ENCODE results near the gene PKIG.

PKIG gene

DNA sequence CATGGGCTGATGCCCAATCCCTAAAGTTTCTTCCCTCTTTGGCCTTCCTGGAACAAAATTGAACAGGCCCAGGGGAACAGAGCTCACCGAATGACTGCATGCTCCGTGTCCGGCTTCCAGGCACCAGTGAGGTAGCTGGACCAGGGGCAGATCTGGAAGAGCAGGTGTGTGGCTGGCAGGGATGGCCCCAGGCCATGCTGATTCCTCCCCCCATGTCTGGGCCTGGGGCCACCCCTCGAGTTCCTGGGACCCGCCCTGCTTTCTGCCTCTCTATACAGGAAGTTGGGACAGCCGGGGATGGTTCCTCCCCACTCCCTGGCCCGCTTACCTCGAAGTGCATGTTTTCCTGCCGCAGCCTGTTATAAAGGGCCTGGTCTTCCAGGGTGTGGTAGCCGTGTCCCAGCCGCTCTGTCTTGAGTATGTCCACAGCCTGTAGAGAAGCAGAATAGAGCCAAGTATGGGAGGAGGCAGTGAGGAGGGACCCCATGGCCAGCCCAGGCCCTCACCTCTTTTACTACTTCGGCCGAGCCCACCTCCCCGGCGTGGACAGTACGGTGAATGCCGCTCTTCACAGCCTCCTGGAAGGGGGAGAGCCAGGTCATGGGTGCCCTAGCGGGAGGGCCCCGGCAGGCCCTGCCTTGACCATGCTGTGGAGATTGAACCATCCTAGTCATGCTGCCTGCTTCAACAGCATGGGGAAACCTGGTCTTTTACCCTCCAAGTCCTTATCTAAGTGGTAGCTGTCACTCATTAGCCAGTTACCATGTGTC, 40.3 kb downstream of the PKIG start:
- TF ChIP-seq GATA1 (IDR thresholded peaks at IDR 0.05; ENCODE audit: low read depth, low read length) (no peak), POLR2A (IDR thresholded peaks at IDR 0.05; ENCODE audit: low read length) (no peak)
- no peak for DNase-seq

DNA sequence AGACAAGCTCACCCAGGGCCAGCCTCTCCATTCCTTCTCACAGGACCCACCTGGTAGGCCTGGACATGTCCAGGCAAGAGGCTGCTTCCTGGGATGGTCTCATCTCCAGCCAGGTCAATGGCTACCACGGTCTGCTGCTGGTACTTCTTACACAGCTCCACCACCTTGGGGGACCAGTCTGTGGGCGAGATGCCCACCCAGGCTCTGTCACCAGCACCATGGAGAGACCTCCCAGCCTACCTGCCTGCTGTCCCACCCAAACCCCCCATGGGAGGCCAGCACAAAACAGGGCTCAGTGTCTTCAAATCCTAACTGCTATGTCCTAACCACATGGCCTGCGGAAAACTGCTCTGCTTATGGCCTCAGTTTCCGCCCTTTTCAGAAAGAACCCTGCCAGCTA, 41.8 kb downstream of the PKIG start:
- TF ChIP-seq GATA1 (IDR thresholded peaks at IDR 0.05; ENCODE audit: low read depth, low read length): no peak
- TF ChIP-seq POLR2A (IDR thresholded peaks at IDR 0.05; ENCODE audit: low read length): no peak
- no peak for DNase-seq

DNA sequence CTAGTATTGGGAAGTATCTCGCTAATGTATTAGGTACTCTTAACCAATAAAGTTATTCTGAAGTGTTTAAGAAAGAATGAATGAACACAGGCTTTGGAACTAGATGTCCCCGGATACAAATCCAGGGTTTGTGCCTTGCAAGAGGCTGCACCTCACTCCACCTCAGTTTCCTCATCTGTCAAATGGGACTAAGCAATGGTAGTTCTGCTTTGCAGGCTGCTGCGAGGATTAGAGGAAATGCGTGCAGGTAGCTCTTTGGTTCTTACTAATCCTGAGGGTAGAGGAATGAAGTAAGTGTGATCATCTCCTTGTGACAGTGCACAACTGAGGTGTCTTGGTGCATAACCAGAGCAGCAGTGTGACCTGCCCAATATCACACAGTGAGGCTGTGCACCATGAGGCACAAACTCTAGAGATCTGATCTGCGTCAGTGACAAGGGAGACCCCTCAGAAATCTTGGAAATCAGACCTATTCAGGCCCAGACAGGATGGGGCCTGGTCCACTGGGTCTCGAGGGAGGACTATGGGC, 42.4 kb downstream of the PKIG start:
- DNase-seq: no peak
- no peak for TF ChIP-seq GATA1 (IDR thresholded peaks at IDR 0.05; ENCODE audit: low read depth, low read length)
- no peak for TF ChIP-seq POLR2A (IDR thresholded peaks at IDR 0.05; ENCODE audit: low read length)

DNA sequence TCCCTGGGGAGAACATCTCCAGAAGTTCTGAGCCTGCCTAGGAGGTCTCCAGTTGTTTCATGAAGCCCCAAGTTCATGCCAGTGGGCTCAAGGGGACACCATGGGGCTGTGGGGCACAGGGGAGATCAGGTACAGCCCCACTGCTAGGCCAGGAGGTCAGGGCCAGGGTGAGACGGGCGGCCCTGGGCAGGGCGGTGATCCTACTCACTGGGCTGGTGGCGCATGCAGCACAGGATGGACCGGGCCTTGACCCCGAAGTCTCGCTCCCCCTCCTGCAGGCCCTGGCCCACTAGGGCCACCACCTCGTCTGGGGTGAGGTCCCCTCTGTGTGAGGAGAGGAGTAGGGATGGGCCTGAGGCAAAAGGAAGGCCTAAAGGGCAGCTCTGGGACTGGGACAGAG, 43.0 kb downstream of the PKIG start:
- TF ChIP-seq POLR2A (IDR thresholded peaks at IDR 0.05; ENCODE audit: low read length) (no peak), GATA1 (IDR thresholded peaks at IDR 0.05; ENCODE audit: low read depth, low read length) (no peak)

DNA sequence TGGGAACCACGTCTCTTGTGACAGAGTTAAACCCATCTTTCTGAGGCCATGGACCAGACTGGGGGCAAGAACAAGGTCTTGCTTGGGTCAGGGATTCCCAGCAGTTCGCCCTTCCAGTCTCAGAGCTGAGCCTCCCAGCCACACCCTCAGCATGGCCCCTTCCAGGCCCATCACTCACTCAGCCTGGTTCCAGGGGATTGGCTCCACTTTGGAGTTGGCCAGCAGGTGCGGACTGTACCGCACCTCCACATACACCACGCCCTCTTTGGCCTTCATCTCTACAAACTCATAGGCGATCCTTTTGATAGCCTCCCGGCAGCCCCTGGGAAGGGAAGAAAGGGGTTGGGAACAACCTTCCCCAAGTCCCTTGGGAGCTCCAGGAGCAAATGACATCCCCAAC, 43.9 kb downstream of the PKIG start:
- DNase-seq: no peak
- TF ChIP-seq POLR2A (IDR thresholded peaks at IDR 0.05; ENCODE audit: low read length) (no peak), GATA1 (IDR thresholded peaks at IDR 0.05; ENCODE audit: low read depth, low read length) (no peak)

More for the DNA sequence above, 43.0 kb downstream of the PKIG start:
- DNase-seq: no peak

DNA sequence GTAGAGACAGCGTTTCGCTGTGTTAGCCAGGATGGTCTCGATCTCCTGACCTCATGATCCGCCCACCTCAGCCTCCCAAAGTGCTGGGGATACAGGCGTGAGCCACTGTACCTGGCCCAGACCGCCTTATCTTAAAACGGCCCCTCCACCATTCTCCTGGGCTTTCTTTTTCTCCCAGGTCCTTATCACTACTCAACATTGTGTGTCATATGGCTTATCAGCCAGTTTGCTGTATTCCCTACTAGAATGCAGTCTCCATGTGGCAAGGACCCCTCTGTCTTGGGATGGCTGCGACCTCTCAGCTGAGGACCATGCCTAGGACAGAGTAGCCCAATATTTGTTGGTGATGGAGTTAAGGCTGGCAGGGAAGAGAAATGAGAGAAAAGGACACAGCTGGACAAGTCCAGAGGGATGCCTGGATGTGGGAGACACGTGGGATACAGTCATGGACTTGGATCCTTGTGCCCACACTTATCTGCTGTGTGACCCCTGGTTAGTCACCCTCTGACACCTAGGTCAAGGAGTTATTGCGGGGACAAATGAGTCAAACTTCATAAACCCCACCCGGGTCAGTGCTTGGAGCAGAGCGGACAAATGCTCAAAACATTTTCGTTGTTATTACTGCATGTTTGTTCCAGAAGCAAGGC, 45.1 kb downstream of the PKIG start:
- peak in 1 of 2 experiments; percentile 18 for DNase-seq
- TF ChIP-seq GATA1 (IDR thresholded peaks at IDR 0.05; ENCODE audit: low read depth, low read length): no peak
- no peak for TF ChIP-seq POLR2A (IDR thresholded peaks at IDR 0.05; ENCODE audit: low read length)

DNA sequence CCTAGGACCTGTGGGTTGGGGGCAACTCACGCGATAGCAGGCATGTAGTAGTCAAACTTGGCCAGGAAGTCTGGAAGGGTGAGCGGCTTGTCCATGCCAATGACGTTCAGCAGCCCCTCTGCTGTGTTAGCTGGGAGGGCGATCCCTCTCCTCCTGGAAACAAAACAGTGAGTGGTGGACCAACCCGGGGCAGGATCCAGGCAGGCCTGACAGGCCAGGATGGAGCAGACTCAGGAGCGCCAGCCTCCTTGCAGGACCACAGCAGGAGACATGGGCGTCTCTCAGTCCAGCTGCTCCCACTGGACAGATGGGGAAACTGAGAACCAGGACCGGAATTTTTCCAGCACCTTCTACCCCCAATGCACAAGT, 46.6 kb downstream of the PKIG start:
- TF ChIP-seq GATA1 (IDR thresholded peaks at IDR 0.05; ENCODE audit: low read depth, low read length): no peak
- TF ChIP-seq POLR2A (IDR thresholded peaks at IDR 0.05; ENCODE audit: low read length): no peak

DNA sequence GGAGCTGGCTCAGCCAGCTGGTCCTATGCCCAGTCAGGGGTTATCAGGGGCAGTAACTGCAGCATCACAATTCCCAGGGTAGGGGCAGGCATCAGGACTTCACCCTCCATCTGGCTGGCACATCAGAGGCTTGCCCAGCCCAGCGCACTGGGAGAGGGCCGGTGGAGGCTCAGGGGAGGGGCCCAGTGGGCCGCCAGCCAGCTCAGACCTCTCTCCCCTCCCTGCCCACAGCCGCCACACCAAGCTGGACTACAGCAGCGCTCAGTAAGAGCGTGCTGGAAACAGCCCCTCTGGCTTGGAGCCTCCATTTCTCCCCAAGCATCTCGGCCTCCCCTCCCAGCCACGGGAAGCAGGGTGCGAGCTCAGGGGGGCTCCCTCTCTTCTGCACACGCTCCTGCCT, 47.2 kb downstream of the PKIG start:
- DNase-seq: no peak
- TF ChIP-seq GATA1 (IDR thresholded peaks at IDR 0.05; ENCODE audit: low read depth, low read length) (no peak), POLR2A (IDR thresholded peaks at IDR 0.05; ENCODE audit: low read length) (no peak)

More for the DNA sequence above, 46.6 kb downstream of the PKIG start:
- no peak for DNase-seq

DNA sequence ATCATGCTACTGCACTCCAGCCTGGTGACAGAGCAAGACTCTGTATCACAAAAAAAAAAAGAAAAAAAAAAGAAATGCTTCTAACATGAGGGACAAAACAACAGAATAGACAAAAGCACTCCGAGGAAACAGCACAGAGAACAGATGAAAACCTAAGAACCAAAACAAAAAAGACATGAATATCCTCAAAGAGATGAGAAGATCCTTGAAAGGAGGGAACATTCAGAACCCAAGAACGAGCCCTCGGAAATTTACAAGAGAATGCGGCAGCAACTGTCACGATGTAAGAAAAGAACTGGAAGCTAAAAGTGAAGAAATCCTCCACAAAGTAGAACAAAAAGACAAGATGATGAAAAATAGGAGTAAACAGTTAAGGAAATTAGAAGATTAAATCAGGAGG, 47.9 kb downstream of the PKIG start:
- TF ChIP-seq POLR2A (IDR thresholded peaks at IDR 0.05; ENCODE audit: low read length): no peak
- no peak for TF ChIP-seq GATA1 (IDR thresholded peaks at IDR 0.05; ENCODE audit: low read depth, low read length)
- no peak for DNase-seq

DNA sequence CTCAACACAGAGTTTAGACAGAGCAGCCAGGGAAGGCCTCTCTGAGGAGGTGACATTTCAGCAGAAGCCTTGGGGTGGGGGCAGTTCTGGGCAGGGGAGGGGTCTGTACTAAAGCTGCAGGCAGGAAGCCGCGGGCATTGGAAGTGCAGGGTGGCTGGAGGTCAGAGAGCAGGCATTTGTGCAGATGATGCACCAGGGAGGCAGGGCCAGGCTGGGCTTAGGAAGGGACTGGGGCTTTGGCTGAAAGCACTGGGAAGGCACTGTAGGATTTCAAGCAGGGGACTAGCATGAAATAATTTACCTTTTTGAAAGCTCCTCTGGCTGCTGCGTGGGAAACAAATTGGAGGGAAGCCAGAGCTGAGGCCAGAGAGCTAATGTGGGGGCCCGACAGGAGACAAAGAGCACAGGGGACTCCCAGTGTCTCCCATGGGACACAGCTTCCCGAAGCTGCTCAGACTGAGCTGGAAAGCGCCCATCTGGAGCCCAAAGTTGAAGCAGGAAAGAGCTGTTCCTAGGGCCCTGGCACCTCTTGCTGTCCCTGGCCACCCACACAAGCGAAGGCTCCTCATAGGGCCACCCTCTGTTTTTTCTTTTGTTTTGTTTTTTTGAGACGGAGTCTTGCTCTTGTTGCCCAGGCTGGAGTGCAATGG, 49.8 kb downstream of the PKIG start:
- no peak for DNase-seq
- no peak for TF ChIP-seq GATA1 (IDR thresholded peaks at IDR 0.05; ENCODE audit: low read depth, low read length)
- no peak for TF ChIP-seq POLR2A (IDR thresholded peaks at IDR 0.05; ENCODE audit: low read length)

DNA sequence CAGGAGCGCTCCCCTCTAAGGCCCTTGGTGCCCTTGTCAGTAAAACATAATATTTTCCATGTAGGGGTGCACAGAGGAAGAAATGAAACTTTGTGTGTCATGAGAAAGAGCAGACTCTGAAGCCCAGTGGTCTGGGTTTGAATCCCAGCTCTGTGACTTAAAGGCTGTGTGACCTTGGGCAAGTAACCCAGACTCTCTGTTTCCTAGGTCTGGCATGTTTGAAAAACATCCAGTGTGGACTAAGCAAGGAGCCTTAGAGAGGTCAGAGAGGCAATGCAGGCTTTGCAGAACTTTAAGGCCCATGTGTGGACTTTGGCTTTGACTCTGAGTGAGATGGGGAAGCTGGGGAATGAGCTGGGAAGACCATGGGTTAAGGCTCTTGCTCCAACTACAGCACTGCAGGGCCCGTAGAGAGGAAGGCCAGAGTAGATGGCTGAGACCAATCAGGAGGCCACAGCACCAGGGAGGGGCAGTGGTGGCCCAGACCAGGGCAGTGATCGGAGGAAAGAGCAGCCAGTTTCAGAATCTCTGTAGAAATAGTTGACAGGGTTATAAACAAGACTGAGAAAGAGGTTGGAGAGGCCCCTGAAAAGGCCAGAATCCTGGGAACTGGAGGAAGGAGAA, 50.9 kb downstream of the PKIG start:
- no peak for TF ChIP-seq POLR2A (IDR thresholded peaks at IDR 0.05; ENCODE audit: low read length)
- TF ChIP-seq GATA1 (IDR thresholded peaks at IDR 0.05; ENCODE audit: low read depth, low read length): no peak
- no peak for DNase-seq

DNA sequence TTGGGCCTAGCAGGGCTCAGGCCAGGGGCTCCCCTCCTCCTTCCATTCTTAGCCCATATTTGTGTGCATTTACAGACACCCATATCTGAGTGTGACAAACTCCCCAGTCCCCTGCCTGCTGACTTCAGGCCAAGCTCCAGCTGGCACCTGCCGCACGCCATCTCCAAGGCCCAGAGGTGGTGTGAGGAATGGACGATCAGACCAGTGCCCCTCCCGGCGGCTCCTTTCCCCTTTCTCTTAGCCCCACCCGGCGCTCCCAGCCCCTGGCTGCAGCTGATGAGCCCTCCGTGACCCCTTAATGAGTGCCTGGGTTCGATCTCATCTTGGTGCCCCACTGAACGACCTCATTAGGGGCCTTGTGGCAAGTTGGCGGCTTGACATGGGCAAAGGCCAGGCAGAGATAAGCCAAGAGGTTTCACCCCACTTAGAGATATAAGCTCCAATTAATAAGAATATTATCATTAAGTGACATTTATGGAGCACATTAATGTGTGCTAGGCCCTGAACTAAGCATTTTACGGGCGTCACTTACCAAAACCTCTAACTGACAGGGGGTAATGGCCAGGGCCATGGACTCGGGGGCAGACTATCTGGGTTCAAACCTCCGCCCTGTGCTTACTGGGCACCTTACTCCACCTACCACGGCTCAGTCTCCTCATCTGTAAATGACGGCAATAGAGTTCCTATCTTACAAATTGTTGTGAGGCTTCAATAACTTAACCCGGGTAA, 51.7 kb downstream of the PKIG start:
- TF ChIP-seq GATA1 (IDR thresholded peaks at IDR 0.05; ENCODE audit: low read depth, low read length): no peak
- no peak for TF ChIP-seq POLR2A (IDR thresholded peaks at IDR 0.05; ENCODE audit: low read length)
- no peak for DNase-seq

DNA sequence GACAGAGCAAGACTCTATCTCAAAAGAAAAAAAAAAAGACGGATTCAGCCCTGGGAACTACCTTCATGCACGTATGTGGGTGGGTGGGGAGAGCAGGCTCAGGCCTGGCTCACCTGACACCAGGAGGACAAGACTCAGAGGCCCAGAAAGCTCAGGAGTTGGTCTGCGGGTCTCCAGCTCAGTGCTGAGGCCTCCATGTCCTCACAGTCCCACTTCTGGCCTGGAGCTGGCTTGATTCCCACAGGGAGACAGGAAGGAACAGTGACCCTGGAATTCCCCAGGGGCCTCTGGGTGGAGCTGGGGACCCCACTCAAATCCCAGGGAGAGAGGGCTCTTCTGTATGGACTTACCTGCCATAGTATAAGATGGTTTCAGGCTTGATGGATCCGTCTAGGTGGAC, 53.5 kb downstream of the PKIG start:
- no peak for DNase-seq
- TF ChIP-seq GATA1 (IDR thresholded peaks at IDR 0.05; ENCODE audit: low read depth, low read length) (no peak), POLR2A (IDR thresholded peaks at IDR 0.05; ENCODE audit: low read length) (no peak)

All from erythroblast (primary cell).